Right renal cortex interstitium (tissue), 3 donors: ENCODE data around the gene ZNF574. TPM values are rescaled to one million over a fixed set of nuclear protein-coding genes. Genes with fewer than 3 reads are reported as not detected.
"Not testable (repeated sequence)": the region's sequence is repeated elsewhere in the genome, so short reads cannot be mapped to it uniquely, and the experiment has no call there.

Experiments
- DNase-seq, 3 donors: peaks; one replicate each; pipeline ENCODE4 v3.0.0-alpha.2; 2013; ENCODE audit warnings: low read depth in 3 of 3, low spot score in 2 of 3
- polyA plus RNA-seq, 3 donors: library from polyadenylated mRNA; unstranded; fragments of 120-200 nt; gene quantifications; one replicate each; pipeline ENCODE4 v1.2.1, GENCODE V29; 2013; ENCODE audit not compliant: insufficient read length in 3 of 3

ZNF574 gene
- 10 to 100 TPM; 12.1 to 15.1 (median 14.0) TPM for polyA plus RNA-seq

- peak; percentile 96 to 98 (median 98) for DNase-seq
Observed at GRCh38 chr19:42075616-42076379, at the start of gene ZNF574. TSS of gene ZNF574 (plus strand) at chr19:42076166. CDS start at chr19:42078607, 2,441 bp downstream.

GRCh38 chr19:42028304-42029216 is 47.4 kb upstream of the ZNF574 start:
- no peak for DNase-seq

- no peak for DNase-seq
Observed at GRCh38 chr19:42030645-42031440, 45.1 kb upstream of the ZNF574 start.

- peak in 1 of 3 donors; percentile 21 for DNase-seq
Observed at GRCh38 chr19:42032431-42032830, 43.5 kb upstream of the ZNF574 start.

- DNase-seq = no peak
Observed at GRCh38 chr19:42033413-42033812, 42.6 kb upstream of the ZNF574 start.

- peak in 1 of 3 donors; percentile 18 for DNase-seq
Observed at GRCh38 chr19:42034640-42035391, 41.1 kb upstream of the ZNF574 start.

- no peak for DNase-seq
Observed at GRCh38 chr19:42037649-42038048, 38.3 kb upstream of the ZNF574 start.

- no peak for DNase-seq
Observed at GRCh38 chr19:42038666-42039065, 37.3 kb upstream of the ZNF574 start.

GRCh38 chr19:42040031-42040430 is 35.9 kb upstream of the ZNF574 start:
- DNase-seq = no peak

GRCh38 chr19:42040491-42040890 is 35.5 kb upstream of the ZNF574 start:
- not testable (repeated sequence) for DNase-seq

- no peak for DNase-seq
Observed at GRCh38 chr19:42042455-42043170, 33.4 kb upstream of the ZNF574 start.

- DNase-seq = no peak
Observed at GRCh38 chr19:42045575-42045974, 30.4 kb upstream of the ZNF574 start.

GRCh38 chr19:42048992-42049391 is 27.0 kb upstream of the ZNF574 start:
- no peak for DNase-seq

- no peak for DNase-seq
Observed at GRCh38 chr19:42051166-42052115, 24.5 kb upstream of the ZNF574 start.

GRCh38 chr19:42052241-42052863 is 23.6 kb upstream of the ZNF574 start:
- DNase-seq = no peak

GRCh38 chr19:42053037-42053935 is 22.7 kb upstream of the ZNF574 start:
- no peak for DNase-seq

GRCh38 chr19:42054205-42054604 is 21.8 kb upstream of the ZNF574 start:
- DNase-seq = no peak
